GM12801 (cell line): ENCODE measurements around the gene COL23A1.

Experiments
- CTCF ChIP-seq: IDR thresholded peaks from one replicate; pipeline ENCODE4 v1.5.1; 2011; ENCODE audit warnings: control low read depth; ENCODE audit not compliant: insufficient read length; ENCODE audit errors: extremely low read depth

Gene COL23A1

GRCh38 chr5:178418471-178419010 lies 171.7 kb downstream of the COL23A1 start:
- TF ChIP-seq CTCF = no peak

- no peak for TF ChIP-seq CTCF
Measured at GRCh38 chr5:178418031-178418430, 172.2 kb downstream of the COL23A1 start.

- TF ChIP-seq CTCF = no peak
Measured at GRCh38 chr5:178417391-178417811, 172.8 kb downstream of the COL23A1 start.

GRCh38 chr5:178416919-178417318 lies 173.3 kb downstream of the COL23A1 start:
- no peak for TF ChIP-seq CTCF

GRCh38 chr5:178416206-178416882 lies 173.8 kb downstream of the COL23A1 start:
- no peak for TF ChIP-seq CTCF

GRCh38 chr5:178415353-178415752 lies 174.8 kb downstream of the COL23A1 start:
- no peak for TF ChIP-seq CTCF

GRCh38 chr5:178413988-178414387 lies 176.2 kb downstream of the COL23A1 start:
- no peak for TF ChIP-seq CTCF
